ENCODE measurements around the gene EML4.

The EML4 gene

GRCh38 chr2:42223067-42223854 is 54.1 kb downstream of the EML4 start:
- Mint-ChIP-seq H3K27me3 (no peaks in the 10 kb centered on the region), H3K4me3 (no peak overlapping the region), H3K4me1 (ENCODE audit: low read depth) (peaks cover 24% of the 10 kb centered on the region), H3K36me3 (ENCODE audit: low read depth) (peaks cover 13% of the 10 kb centered on the region), H3K27ac (no peak overlapping the region), H3K9me3 (no peaks in the 10 kb centered on the region)
- intact Hi-C loops (cut with micrococcal nuclease), result no loop called here

- no peak overlapping the region for H3K27ac Mint-ChIP-seq
- H3K36me3 Mint-ChIP-seq (ENCODE audit: low read depth), result peaks cover 13% of the 10 kb centered on the region
- intact Hi-C loops (cut with micrococcal nuclease), result no loop called here
- no peak overlapping the region for H3K4me3 Mint-ChIP-seq
- H3K9me3 Mint-ChIP-seq, result no peaks in the 10 kb centered on the region
- H3K27me3 Mint-ChIP-seq, result no peaks in the 10 kb centered on the region
- H3K4me1 Mint-ChIP-seq (ENCODE audit: low read depth), result peaks cover 24% of the 10 kb centered on the region
Measured at GRCh38 chr2:42223855-42224268, 54.7 kb downstream of the EML4 start.

- Mint-ChIP-seq H3K27me3 (no peaks in the 10 kb centered on the region), H3K9me3 (no peaks in the 10 kb centered on the region), H3K27ac (no peak overlapping the region), H3K4me1 (ENCODE audit: low read depth) (peaks cover 24% of the 10 kb centered on the region), H3K36me3 (ENCODE audit: low read depth) (peaks cover 13% of the 10 kb centered on the region), H3K4me3 (no peak overlapping the region)
- intact Hi-C loops (cut with micrococcal nuclease), result no loop called here
Measured at GRCh38 chr2:42224422-42225067, 55.4 kb downstream of the EML4 start.

- intact Hi-C loops (cut with micrococcal nuclease), result no loop called here
- H3K4me1 Mint-ChIP-seq (ENCODE audit: low read depth), result peaks cover 24% of the 10 kb centered on the region
Measured at GRCh38 chr2:42225573-42225972, 56.4 kb downstream of the EML4 start.

GRCh38 chr2:42227491-42227890 is 58.3 kb downstream of the EML4 start:
- H3K36me3 Mint-ChIP-seq (ENCODE audit: low read depth), result peaks cover 5% of the 10 kb centered on the region
- H3K4me1 Mint-ChIP-seq (ENCODE audit: low read depth), result peaks cover 34% of the 10 kb centered on the region
- no peak overlapping the region for H3K4me3 Mint-ChIP-seq
- H3K27ac Mint-ChIP-seq, result no peak overlapping the region
- H3K9me3 Mint-ChIP-seq, result no peaks in the 10 kb centered on the region
- H3K27me3 Mint-ChIP-seq, result no peaks in the 10 kb centered on the region
- intact Hi-C loops (cut with micrococcal nuclease), result no loop called here

More at GRCh38 chr2:42225573-42225972, 56.4 kb downstream of the EML4 start:
- no peaks in the 10 kb centered on the region for H3K9me3 Mint-ChIP-seq
- H3K27me3 Mint-ChIP-seq, result no peaks in the 10 kb centered on the region
- peaks cover 13% of the 10 kb centered on the region for H3K36me3 Mint-ChIP-seq (ENCODE audit: low read depth)
- no peak overlapping the region for H3K27ac Mint-ChIP-seq
- no peak overlapping the region for H3K4me3 Mint-ChIP-seq

- H3K27ac Mint-ChIP-seq, result no peak overlapping the region
- H3K4me1 Mint-ChIP-seq (ENCODE audit: low read depth), result peaks cover 29% of the 10 kb centered on the region
- H3K9me3 Mint-ChIP-seq, result no peaks in the 10 kb centered on the region
- H3K4me3 Mint-ChIP-seq, result no peak overlapping the region
- peaks cover 5% of the 10 kb centered on the region for H3K36me3 Mint-ChIP-seq (ENCODE audit: low read depth)
- H3K27me3 Mint-ChIP-seq, result no peaks in the 10 kb centered on the region
- intact Hi-C loops (cut with micrococcal nuclease), result no loop called here
Measured at GRCh38 chr2:42228101-42228500, 58.9 kb downstream of the EML4 start.

GRCh38 chr2:42229949-42230348 is 60.8 kb downstream of the EML4 start:
- intact Hi-C loops (cut with micrococcal nuclease), result loop anchor here (10.0 kb wide), 1 partner anchor 355 kb away; no protein-coding TSS in a partner anchor
- no peak overlapping the region for H3K27ac Mint-ChIP-seq
- peaks cover 5% of the 10 kb centered on the region for H3K36me3 Mint-ChIP-seq (ENCODE audit: low read depth)
- no peaks in the 10 kb centered on the region for H3K27me3 Mint-ChIP-seq
- H3K9me3 Mint-ChIP-seq, result no peaks in the 10 kb centered on the region
- no peak overlapping the region for H3K4me3 Mint-ChIP-seq
- H3K4me1 Mint-ChIP-seq (ENCODE audit: low read depth), result peaks cover 11% of the 10 kb centered on the region

GRCh38 chr2:42230891-42231290 is 61.7 kb downstream of the EML4 start:
- Mint-ChIP-seq H3K27ac (no peak overlapping the region), H3K27me3 (no peaks in the 10 kb centered on the region), H3K9me3 (no peaks in the 10 kb centered on the region), H3K4me3 (no peak overlapping the region), H3K36me3 (ENCODE audit: low read depth) (peaks cover 5% of the 10 kb centered on the region), H3K4me1 (ENCODE audit: low read depth) (peaks cover 9% of the 10 kb centered on the region)
- intact Hi-C loops (cut with micrococcal nuclease), result loop anchor here (10.0 kb wide), 1 partner anchor 356 kb away; no protein-coding TSS in a partner anchor

- no peaks in the 10 kb centered on the region for H3K27me3 Mint-ChIP-seq
Measured at GRCh38 chr2:42232024-42232423, 62.9 kb downstream of the EML4 start.

GRCh38 chr2:42233976-42234441 is 64.9 kb downstream of the EML4 start:
- intact Hi-C loops (cut with micrococcal nuclease), result loop anchor here (10.0 kb wide), 1 partner anchor 359 kb away; no protein-coding TSS in a partner anchor

More at GRCh38 chr2:42232024-42232423, 62.9 kb downstream of the EML4 start:
- Mint-ChIP-seq H3K4me3 (no peak overlapping the region), H3K9me3 (no peaks in the 10 kb centered on the region), H3K36me3 (ENCODE audit: low read depth) (peaks cover 5% of the 10 kb centered on the region), H3K27ac (no peak overlapping the region), H3K4me1 (ENCODE audit: low read depth) (peaks cover 11% of the 10 kb centered on the region)
- intact Hi-C loops (cut with micrococcal nuclease), result loop anchor here (10.0 kb wide), 1 partner anchor 357 kb away; no protein-coding TSS in a partner anchor

GRCh38 chr2:42236911-42237310 is 67.8 kb downstream of the EML4 start:
- Mint-ChIP-seq H3K27me3 (no peaks in the 10 kb centered on the region), H3K9me3 (no peaks in the 10 kb centered on the region), H3K4me1 (ENCODE audit: low read depth) (peaks cover 26% of the 10 kb centered on the region), H3K4me3 (no peak overlapping the region), H3K36me3 (ENCODE audit: low read depth) (no peaks in the 10 kb centered on the region), H3K27ac (no peak overlapping the region)
- intact Hi-C loops (cut with micrococcal nuclease), result loop anchor here (10.0 kb wide), 1 partner anchor 362 kb away; no protein-coding TSS in a partner anchor

More at GRCh38 chr2:42233976-42234441, 64.9 kb downstream of the EML4 start:
- Mint-ChIP-seq H3K36me3 (ENCODE audit: low read depth) (no peaks in the 10 kb centered on the region), H3K27me3 (no peaks in the 10 kb centered on the region), H3K4me3 (no peak overlapping the region), H3K9me3 (no peaks in the 10 kb centered on the region), H3K4me1 (ENCODE audit: low read depth) (peaks cover 15% of the 10 kb centered on the region), H3K27ac (no peak overlapping the region)

GRCh38 chr2:42238644-42239288 is 69.6 kb downstream of the EML4 start:
- Mint-ChIP-seq H3K36me3 (ENCODE audit: low read depth) (no peaks in the 10 kb centered on the region), H3K4me1 (ENCODE audit: low read depth) (peaks cover 26% of the 10 kb centered on the region), H3K4me3 (no peak overlapping the region), H3K9me3 (no peaks in the 10 kb centered on the region), H3K27me3 (no peaks in the 10 kb centered on the region), H3K27ac (no peak overlapping the region)
- intact Hi-C loops (cut with micrococcal nuclease), result loop anchor here (10.0 kb wide), 1 partner anchor 364 kb away; no protein-coding TSS in a partner anchor

GRCh38 chr2:42239289-42239661 is 70.1 kb downstream of the EML4 start:
- H3K4me1 Mint-ChIP-seq (ENCODE audit: low read depth), result peaks cover 26% of the 10 kb centered on the region
- no peaks in the 10 kb centered on the region for H3K36me3 Mint-ChIP-seq (ENCODE audit: low read depth)
- no peaks in the 10 kb centered on the region for H3K9me3 Mint-ChIP-seq

More at GRCh38 chr2:42239289-42239661, 70.1 kb downstream of the EML4 start:
- no peak overlapping the region for H3K27ac Mint-ChIP-seq
- intact Hi-C loops (cut with micrococcal nuclease), result loop anchor here (10.0 kb wide), 1 partner anchor 364 kb away; no protein-coding TSS in a partner anchor
- no peak overlapping the region for H3K4me3 Mint-ChIP-seq
- no peaks in the 10 kb centered on the region for H3K27me3 Mint-ChIP-seq
